SW 1271 (cell line): ENCODE data around the gene IL1RAPL2.

ENCODE experiments used
- DNase-seq, 2 experiments: peaks; one replicate each; lab custom pipeline; 2025; lab: John Stamatoyannopoulos, UW

The IL1RAPL2 gene

DNA sequence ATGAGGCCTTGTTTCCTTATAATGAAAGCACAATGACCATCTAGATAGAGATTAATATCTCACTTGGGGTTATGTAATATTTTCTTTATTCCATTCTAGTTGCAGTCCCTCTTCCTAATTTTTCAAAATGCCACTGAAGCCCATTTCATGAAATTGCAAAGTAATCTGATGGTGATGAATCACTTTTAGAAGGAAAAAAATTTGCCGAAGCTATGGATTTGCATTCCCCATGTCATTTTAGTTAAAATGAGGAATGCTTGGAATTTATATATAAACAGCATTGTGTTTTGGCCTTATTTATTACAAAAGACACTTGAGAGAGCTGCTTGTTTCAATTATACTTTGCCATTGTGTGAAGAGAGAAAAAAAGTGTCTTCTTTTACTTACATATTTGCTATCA, 896.2 kb downstream of the IL1RAPL2 start:
- no peak for DNase-seq

GRCh38 chrX:105463473-105463872, 897.5 kb downstream of the IL1RAPL2 start:
- DNase-seq = no peak

DNA sequence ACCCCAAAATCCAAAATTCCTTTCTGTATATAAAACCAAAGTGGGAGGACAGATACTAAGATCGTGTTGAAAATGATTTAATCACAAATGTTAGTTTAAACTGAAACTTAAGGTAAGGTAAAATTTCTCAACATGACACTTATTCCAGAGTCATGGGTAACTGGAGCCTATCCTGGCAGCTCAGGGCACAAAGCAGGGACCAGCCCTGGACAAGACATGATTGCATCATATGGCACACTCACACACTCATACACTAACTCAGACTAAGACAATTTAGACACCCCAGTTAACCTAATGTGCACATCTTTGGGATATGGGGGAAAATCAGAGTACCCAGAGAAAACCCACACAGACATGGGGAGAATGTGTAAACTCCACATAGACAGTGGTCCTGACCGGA, 898.6 kb downstream of the IL1RAPL2 start:
- no peak for DNase-seq

- DNase-seq = no peak
These were observed 902.7 kb downstream of the IL1RAPL2 start for GRCh38 chrX:105468741-105469140.

DNA sequence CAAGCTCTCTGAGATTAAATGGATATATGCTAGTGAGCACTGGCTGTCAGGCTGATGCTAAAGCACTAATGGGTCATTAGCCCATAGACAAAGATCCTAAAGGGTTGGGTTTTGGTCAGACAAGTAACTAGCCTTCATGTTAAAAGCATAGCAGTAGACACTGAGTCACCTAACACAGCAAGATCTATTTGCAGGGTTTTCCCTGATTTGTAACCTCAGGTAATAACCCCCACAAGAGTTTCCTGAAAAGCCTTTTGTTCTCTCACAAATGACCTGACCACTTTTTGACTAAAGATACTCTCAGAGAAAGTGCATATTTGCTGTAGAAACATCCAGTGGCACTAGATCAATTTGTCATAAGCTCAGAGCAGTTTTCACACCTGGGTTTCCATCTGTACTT, 905.6 kb downstream of the IL1RAPL2 start:
- no peak for DNase-seq

DNA sequence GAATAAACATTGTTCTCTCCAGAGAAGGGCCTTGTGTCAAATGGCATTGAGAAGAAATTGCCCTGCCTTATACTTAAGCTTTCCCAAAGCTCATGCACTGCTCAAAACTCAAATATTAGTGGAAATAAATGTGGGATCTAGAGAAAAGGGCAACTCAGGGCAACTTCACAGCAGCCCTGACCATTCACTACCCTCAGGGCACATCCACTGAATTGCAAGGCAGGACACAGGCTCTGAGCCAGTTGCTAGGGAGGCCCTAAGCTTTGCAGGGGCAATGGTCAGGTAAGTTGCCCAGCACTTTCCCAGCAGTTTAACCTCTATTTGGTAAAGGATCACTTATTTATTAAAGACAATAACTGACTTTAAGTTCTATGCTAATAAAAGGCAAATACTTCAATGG, 909.8 kb downstream of the IL1RAPL2 start:
- DNase-seq = no peak

GRCh38 chrX:105477351-105477750, 911.4 kb downstream of the IL1RAPL2 start:
- no peak for DNase-seq

DNA sequence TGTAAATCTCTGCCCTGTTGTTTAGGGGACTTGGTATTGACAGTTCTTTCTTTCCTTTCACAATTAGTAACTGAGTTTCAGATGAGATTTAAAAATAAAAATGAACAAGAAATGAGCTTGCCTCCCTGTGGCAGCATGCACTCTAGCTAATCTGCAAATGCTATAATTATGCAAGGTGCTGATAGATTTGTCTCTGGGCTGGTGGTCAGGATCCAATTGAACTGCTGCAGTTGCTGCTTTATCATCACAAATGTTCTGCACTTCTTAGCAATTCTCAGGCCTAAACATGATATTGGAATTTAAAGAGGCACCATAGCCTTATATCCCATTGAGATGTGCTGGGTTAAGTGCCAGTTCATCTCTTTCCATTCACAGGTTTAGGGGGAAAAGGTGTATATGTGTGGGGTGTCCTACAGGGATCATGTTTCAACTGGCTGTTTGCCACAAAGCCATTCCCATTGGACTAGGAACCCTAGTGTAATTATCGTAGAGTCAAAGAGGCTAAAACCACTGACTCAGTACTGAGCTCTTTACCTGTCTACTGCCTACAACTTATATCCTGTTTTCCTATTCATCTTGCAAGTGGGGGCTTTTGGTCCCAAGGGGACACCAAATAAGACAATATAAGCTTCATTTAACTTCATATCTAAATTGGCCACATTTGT, 914.8 kb downstream of the IL1RAPL2 start:
- no peak for DNase-seq

- DNase-seq = no peak
These were observed 917.0 kb downstream of the IL1RAPL2 start for GRCh38 chrX:105483011-105483410.

GRCh38 chrX:105488716-105489115, 922.7 kb downstream of the IL1RAPL2 start:
- DNase-seq = no peak

- DNase-seq = no peak
These were observed 929.4 kb downstream of the IL1RAPL2 start for GRCh38 chrX:105495376-105495775.

DNA sequence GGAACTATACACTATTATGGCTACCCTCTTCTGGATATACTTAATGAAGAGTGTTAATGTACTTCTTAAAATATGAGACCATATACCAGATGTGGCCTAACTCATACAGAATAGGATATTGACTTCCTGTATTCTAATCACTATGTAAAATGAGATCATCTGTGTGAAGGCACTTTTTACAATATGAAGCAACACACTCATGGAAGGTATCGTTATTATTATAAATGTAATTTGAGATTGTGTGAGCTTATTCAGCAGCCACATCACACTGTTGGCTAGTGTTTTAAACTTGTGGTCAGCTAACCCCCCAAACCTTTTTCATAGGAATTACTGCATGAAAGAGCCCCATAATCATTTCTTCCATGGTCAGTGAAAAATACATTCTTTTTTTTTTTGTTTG, 936.3 kb downstream of the IL1RAPL2 start:
- DNase-seq = no peak

DNA sequence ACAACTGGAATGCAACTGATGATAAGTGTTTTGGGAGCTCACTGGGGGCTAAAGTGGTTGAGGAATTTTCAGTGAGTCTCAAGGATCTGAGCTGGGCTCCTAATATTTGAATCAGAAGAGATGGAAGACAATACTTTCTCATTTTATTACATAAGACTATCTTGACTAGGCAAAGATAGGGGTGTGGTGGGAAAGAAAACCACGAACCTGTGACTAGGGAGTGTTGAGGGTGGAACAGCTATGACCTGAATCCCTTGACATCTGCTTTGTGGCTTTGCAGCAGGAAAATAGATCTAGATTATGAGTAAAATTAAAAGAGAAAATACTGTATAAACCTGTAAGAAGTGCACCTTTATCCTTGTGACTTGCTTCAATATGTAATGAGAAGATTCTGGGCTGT, 949.6 kb downstream of the IL1RAPL2 start:
- DNase-seq = no peak

DNA sequence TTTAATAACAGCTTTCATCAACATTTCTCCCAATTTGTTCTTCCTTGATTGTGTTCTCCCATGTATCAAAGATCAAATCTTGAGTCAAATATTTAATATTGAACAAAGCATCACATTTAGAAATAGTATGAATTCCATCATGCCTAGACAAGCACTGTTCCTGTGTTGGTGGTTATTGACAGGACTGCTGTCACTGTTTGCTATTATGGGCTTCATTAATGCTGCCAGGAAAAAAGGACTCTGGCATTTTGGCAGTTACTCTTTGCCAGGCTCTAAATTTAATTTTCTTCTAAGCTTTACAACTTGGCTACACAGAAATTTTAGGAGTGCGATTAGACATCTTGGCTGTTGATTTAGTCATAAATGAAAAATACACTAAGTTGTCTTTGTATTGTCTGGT, 960.4 kb downstream of the IL1RAPL2 start:
- no peak for DNase-seq

DNA sequence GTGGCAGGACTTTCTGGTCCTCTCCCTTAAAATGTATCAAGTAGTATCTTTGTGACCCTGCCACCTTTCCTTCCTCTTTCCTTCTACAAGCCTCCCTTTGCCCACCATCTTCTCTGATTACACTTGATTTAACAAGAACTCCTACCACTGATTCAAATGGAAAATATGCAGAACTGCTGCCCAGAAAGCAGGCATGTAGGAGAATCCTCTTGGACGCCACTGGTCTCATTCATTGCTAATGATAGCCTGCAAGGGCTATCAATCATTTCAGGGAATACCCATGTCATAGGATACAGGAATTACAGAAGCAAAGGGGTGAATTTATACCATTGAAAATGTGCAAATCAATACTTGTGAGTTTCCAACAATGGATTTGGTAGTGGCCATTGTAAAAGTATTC, 961.8 kb downstream of the IL1RAPL2 start:
- no peak for DNase-seq

DNA sequence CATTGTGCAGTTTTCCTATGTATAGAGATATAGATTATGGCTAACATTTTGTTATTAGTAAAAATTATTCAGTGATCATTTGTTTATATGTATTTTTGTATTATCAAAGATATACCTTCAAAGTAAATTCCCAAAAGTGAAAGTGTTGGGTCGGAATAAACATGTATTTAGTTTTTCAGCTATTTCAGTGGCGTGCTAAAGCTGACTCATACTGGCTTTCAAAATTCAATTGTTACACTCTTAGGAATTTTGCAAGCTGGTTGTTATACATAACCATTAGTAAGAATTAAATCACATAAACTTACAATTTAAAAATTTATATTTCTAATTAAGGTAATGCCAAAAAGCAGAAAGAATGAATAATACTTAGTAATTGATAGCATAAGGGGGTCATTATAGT, 968.0 kb downstream of the IL1RAPL2 start:
- DNase-seq = no peak

DNA sequence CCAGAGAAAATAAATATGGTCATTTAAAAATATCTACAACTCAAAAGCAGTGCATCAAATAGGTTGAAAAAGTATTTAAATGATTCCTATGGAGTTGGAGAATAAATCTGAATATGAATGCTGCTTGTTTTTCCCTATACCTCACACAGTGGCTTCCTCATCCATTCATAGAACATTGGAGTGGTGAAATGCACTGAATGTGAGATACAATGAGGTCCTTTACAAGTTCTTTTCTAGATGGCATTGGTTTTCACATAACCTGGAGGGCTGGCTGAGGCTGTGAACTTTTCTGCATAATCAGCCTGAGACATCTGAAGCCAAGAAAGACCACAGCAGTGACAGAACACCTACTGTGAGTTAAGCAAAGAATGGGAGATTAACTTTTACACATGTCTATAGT, 977.3 kb downstream of the IL1RAPL2 start:
- no peak for DNase-seq

GRCh38 chrX:105550043-105550663, 984.2 kb downstream of the IL1RAPL2 start:
- DNase-seq = no peak

DNA sequence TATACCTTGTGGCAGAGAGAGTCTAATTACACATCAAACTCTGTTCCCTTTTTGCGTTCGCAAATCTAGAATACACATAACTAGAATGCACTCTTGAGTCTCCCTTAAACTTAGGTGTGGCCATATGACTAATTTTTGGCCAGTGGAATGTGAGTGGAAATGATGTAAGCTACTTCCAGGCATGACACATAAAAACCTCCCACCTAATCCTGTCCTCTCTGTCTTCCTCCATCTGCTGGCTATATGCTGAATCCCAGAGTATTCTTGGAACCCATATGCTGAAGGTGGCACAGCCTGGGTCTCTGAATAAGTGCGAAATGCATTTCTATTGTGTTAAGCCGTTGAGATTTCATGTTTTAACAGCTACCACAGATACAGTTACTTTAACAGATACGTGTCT, 986.4 kb downstream of the IL1RAPL2 start:
- no peak for DNase-seq

GRCh38 chrX:105553118-105553517, 987.1 kb downstream of the IL1RAPL2 start:
- DNase-seq = no peak

- peak in 1 of 2 experiments; percentile 10 for DNase-seq
These were observed 998.5 kb downstream of the IL1RAPL2 start for GRCh38 chrX:105564501-105564900.

DNA sequence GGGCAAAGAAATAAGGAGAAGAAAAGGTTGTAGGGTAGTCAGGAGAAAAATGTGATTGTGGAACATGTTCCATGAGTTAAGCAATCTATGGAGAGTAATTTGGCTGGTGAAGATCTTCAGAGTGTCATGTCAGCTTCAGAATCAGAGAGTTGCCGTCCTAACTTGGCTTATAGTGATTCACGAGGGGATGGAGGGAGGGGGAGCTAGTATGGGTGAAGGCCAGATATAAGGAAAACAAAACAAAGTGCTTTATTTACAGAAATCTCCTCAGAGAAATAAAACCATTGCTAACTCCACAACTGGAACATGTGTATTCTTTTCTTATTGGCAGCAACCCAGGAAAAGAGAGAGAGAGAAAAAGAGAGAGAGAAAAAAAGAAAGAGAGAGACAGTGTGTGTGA, 999.9 kb downstream of the IL1RAPL2 start:
- DNase-seq = no peak

DNA sequence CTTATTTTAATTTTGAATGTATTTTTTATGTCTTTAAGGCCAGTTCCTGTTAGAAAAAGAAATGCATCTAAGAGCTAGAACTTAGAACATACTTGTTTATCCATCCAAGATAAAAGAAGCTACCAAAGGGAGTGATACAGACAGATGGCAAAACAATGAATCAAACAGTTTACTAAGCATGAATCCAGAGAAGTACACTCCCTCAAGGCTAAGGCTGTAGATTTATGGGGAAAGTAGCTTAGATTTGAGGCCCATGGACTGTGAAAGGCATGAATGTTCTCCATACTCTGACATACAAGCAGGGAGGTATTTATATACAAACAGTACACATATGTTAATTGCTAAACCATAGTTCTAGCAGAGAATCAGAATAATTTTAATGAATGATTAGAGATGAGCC, 1001.1 kb downstream of the IL1RAPL2 start:
- no peak for DNase-seq

DNA sequence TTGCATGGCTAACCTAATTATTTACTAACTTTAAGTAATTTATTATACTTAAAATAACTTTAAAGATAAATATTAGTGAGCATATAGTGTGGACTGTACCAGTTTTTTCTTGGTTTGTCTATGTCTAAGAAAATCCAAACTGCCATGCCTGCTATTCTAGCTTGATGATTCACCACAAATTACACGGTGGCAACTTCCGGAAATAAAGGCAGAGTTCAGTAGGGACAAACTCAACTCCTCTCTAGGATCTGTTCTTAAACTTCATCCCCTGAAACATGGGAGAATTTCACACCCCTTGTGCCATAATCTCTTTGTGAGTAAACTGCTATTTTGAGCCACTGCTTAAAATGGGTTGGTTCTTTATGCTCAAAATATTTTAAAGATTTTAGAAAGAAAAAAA, 1042.7 kb downstream of the IL1RAPL2 start:
- no peak for DNase-seq
